ENCODE measurements around the gene TMEM115. TPM values are rescaled to one million over a fixed set of nuclear protein-coding genes. Genes with fewer than 3 reads are reported as not detected.

TMEM115 gene
- total and polyA plus RNA-seq, 2 donors (not counting 3 experiments of a cell fraction or from before 2014, with no cell fraction given): 44.7 to 65.5 TPM

DNA sequence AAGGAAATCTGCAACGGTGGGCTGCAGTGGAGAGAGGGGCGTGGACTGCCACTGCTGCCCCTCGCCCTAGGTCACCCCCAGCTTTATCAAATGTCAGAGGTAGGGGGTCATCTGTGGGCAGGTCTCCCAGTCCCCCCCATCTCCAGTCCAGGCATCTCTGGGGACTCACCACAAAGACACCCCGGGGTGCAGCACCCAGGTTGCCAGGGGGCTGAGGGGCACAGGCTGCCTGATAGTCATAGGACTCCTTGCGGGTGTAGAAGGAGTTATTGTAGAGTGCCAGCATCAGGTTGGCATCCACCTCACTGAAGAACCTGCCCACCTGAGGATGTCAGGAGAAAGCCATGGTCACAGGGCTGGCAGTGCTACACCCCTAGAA is 6.5 kb upstream of the TMEM115 start:
- Histone ChIP-seq H3K79me2 (ENCODE audit: control insufficient read depth, insufficient read depth, low read length) (no peaks in the 10 kb centered on the region), H3K9me3 (replicated peaks; ENCODE audit: control insufficient read depth, insufficient read depth, low read length) (no peaks in the 10 kb centered on the region), H2AFZ (ENCODE audit: low read depth, low read length) (no peak overlapping the region), H4K20me1 (replicated peaks; ENCODE audit: control insufficient read depth, extremely low read depth, insufficient read depth, low read length) (no peaks in the 10 kb centered on the region), H3K9ac (replicated peaks; ENCODE audit: extremely low read depth, insufficient read depth, low read length) (no peak overlapping the region), H3K9me1 (replicated peaks; ENCODE audit: control insufficient read depth, extremely low read depth, insufficient read depth, low read length) (no peaks in the 10 kb centered on the region), H3K36me3 (ENCODE audit: control insufficient read depth in 2 of 2, extremely low read depth in 1 of 2, insufficient read depth in 2 of 2, low read length in 2 of 2) (no peaks in the 10 kb centered on the region), H3K4me2 (ENCODE audit: insufficient read depth, low read length) (no peak overlapping the region), H3K4me3 (replicated peaks in 1 of 3; ENCODE audit: insufficient read depth in 1 of 3, low read depth in 1 of 3, low read length in 3 of 3) (no peak overlapping the region), H3K27me3 (ENCODE audit: control insufficient read depth in 2 of 2, insufficient read depth in 2 of 2, low read length in 2 of 2) (peaks cover 3 to 5% of the 10 kb centered on the region in 2 experiments), H3K4me1 (ENCODE audit: control insufficient read depth, extremely low read depth, insufficient read depth, low read length) (peaks cover 4% of the 10 kb centered on the region), H3K27ac (ENCODE audit: insufficient read depth, low read depth, low read length) (no peak overlapping the region)
- DNase-seq (ENCODE audit: low read depth, low spot score) (no peak), FAIRE-seq (no peak)
- ChIA-PET CTCF (interaction anchor here (1.2 kb wide), 2 partner anchors 9 to 17 kb away, joined by 3 read pairs; no protein-coding TSS in a partner anchor), POLR2A (no interaction called here)
- dilution Hi-C loops (cut with MboI; ENCODE audit: extremely low pct_ligation_motif_present, low sequenced_read_pairs): no loop called here
- BruUV-seq (replicated peaks): no TSS peak
- TF ChIP-seq, protein P1, sequence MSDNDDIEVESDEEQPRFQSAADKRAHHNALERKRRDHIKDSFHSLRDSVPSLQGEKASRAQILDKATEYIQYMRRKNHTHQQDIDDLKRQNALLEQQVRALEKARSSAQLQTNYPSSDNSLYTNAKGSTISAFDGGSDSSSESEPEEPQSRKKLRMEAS (IDR thresholded peaks at IDR 0.05; ENCODE audit: insufficient read depth, insufficient read length): no peak
- TF ChIP-seq, protein P2, sequence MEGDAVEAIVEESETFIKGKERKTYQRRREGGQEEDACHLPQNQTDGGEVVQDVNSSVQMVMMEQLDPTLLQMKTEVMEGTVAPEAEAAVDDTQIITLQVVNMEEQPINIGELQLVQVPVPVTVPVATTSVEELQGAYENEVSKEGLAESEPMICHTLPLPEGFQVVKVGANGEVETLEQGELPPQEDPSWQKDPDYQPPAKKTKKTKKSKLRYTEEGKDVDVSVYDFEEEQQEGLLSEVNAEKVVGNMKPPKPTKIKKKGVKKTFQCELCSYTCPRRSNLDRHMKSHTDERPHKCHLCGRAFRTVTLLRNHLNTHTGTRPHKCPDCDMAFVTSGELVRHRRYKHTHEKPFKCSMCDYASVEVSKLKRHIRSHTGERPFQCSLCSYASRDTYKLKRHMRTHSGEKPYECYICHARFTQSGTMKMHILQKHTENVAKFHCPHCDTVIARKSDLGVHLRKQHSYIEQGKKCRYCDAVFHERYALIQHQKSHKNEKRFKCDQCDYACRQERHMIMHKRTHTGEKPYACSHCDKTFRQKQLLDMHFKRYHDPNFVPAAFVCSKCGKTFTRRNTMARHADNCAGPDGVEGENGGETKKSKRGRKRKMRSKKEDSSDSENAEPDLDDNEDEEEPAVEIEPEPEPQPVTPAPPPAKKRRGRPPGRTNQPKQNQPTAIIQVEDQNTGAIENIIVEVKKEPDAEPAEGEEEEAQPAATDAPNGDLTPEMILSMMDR (IDR thresholded peaks at IDR 0.05; ENCODE audit: extremely low read depth in 1 of 2, insufficient read depth in 1 of 2, low read depth in 1 of 2, low read length in 2 of 2): no peak
- TF ChIP-seq GATA2 (IDR thresholded peaks at IDR 0.05; ENCODE audit: insufficient read depth, insufficient read length, low read depth, low read length) (no peak), JUN (IDR thresholded peaks at IDR 0.05; ENCODE audit: borderline replicate concordance, insufficient read depth, insufficient read length, low read depth) (no peak), EZH2 (IDR thresholded peaks at IDR 0.05; ENCODE audit: borderline replicate concordance, low read depth, low read length, severe bottlenecking) (no peak)
- intact Hi-C loops (cut with micrococcal nuclease): no loop called here
